Stomach (tissue), 9 donors: ENCODE data around the gene NT5C. TPM values are rescaled to one million over a fixed set of nuclear protein-coding genes. Genes with fewer than 3 reads are reported as not detected.

Experiments
- DNase-seq, 2 donors: peaks; one replicate each; pipeline versions ENCODE4 v3.0.0 to v3.0.0-alpha.2; 2013 to 2019
- H3K27ac ChIP-seq, 5 donors: fragments of 200-600 bp in 4 of 5; sonication (generic) in 4 of 5; one replicate each; pipeline ENCODE4 v1.5.1; 2013 to 2019; ENCODE audit warnings: mild to moderate bottlenecking in 1 of 5, moderate library complexity in 1 of 5
- H3K27me3 ChIP-seq, 3 donors: fragments of 200-600 bp; sonication (generic); one replicate each; pipeline ENCODE4 v1.5.1; 2017 to 2019; ENCODE audit warnings: mixed run types in 1 of 3
- H3K36me3 ChIP-seq, 4 donors: fragments of 200-600 bp; sonication (generic); 1 replicate in 3 of 4; 2 replicates in 1 of 4; pipeline ENCODE4 v1.5.1; 2016 to 2019
- H3K4me1 ChIP-seq, 4 donors: fragments of 200-600 bp; sonication (generic); one replicate each; pipeline ENCODE4 v1.5.1; 2016 to 2019
- H3K4me3 ChIP-seq, 4 donors: fragments of 200-600 bp; sonication (generic) in 3 of 4; one replicate each; pipeline ENCODE4 v1.5.1; 2016 to 2019; ENCODE audit warnings: mild to moderate bottlenecking in 1 of 4
- H3K9me3 ChIP-seq, 4 donors: fragments of 200-600 bp; sonication (generic); one replicate each; pipeline ENCODE4 v1.5.1; 2016 to 2019
- EP300 ChIP-seq: sonication (generic); formaldehyde crosslinking; IDR thresholded peaks from one replicate; pipeline ENCODE4 v1.6.1; 2017; ENCODE audit warnings: antibody characterized with exemption
- POLR2A ChIP-seq, 4 donors: fragments of 450-650 bp; IDR thresholded peaks; one replicate each; pipeline ENCODE4 v1.6.1; 2016; ENCODE audit warnings: antibody characterized with exemption in 4 of 4, control low read depth in 2 of 4, mild to moderate bottlenecking in 1 of 4, moderate library complexity in 1 of 4
- POLR2AphosphoS5 ChIP-seq, 3 donors: sonication (generic); formaldehyde crosslinking; IDR thresholded peaks; one replicate each; pipeline ENCODE4 v1.6.1; 2016; ENCODE audit warnings: antibody characterized with exemption in 3 of 3
- WGBS, 5 donors: extraction: QIAGEN DNeasy Blood & Tissue Kit in 3 of 5; methylation state at CpG; one replicate each; pipeline versions ENCODE4 v1.1.5 to v1.1.7; 2013 to 2018; 5-methylcytosine and 5-hydroxymethylcytosine counted together
- intact Hi-C: fragments of 100-400 bp; cut with DNase I; formaldehyde crosslinking; loops from one replicate; pipeline ENCODE4 v1.15.1; 2023; ENCODE audit warnings: low total_unique reads
- polyA plus RNA-seq, 3 donors: library from polyadenylated mRNA; stranded (reverse); fragments of 200-250 nt; gene quantifications; one replicate each; pipeline ENCODE4 v1.2.3, GENCODE V29; 2013
- total RNA-seq, 5 donors: library from RNA; depleted of rRNA; stranded (reverse); fragments of >200 nt; gene quantifications; one replicate each; pipeline versions ENCODE4 v1.1.0 to v1.2.3, GENCODE V29; 2014 to 2016
- TF ChIP-seq, protein P1 (sequence below), 7 experiments: fragments of 450-650 bp in 4 of 7; fragments of 200-600 bp in 3 of 7; sonication (generic) in 3 of 7; IDR thresholded peaks; one replicate each; pipeline ENCODE4 v1.5.1; 2016 to 2019; ENCODE audit warnings: antibody characterized with exemption in 7 of 7, control low read depth in 2 of 7, mild to moderate bottlenecking in 1 of 7
- donor health status: healthy with polysubstance abuse.
- donor health status: Bipolar disorder and iron deficiency.
- donor health status: healthy.

The NT5C gene
- total and polyA plus RNA-seq, 8 donors = 24.1 to 472 (median 119) TPM

- Histone ChIP-seq H3K36me3 (peaks cover 0 to 3% (median 0%) of the 10 kb centered on the region in 4 donors), H3K27me3 (no peaks in the 10 kb centered on the region), H3K9me3 (no peaks in the 10 kb centered on the region), H3K27ac (peak overlapping the region; percentile 84 to 91 (median 86)), H3K4me3 (peak overlapping the region; percentile 78 to 81 (median 80)), H3K4me1 (peaks cover 30 to 80% (median 52%) of the 10 kb centered on the region in 4 donors)
- peak; percentile 47 to 57 for DNase-seq
- intact Hi-C loops = loop anchor here (10.0 kb wide), 1 partner anchor 64 kb away; no protein-coding TSS in a partner anchor
- TF ChIP-seq POLR2A (IDR thresholded peaks at IDR 0.05) = no peak
- no peak for TF ChIP-seq EP300
- no peak for TF ChIP-seq POLR2AphosphoS5 (IDR thresholded peaks at IDR 0.05)
- TF ChIP-seq, protein P1, sequence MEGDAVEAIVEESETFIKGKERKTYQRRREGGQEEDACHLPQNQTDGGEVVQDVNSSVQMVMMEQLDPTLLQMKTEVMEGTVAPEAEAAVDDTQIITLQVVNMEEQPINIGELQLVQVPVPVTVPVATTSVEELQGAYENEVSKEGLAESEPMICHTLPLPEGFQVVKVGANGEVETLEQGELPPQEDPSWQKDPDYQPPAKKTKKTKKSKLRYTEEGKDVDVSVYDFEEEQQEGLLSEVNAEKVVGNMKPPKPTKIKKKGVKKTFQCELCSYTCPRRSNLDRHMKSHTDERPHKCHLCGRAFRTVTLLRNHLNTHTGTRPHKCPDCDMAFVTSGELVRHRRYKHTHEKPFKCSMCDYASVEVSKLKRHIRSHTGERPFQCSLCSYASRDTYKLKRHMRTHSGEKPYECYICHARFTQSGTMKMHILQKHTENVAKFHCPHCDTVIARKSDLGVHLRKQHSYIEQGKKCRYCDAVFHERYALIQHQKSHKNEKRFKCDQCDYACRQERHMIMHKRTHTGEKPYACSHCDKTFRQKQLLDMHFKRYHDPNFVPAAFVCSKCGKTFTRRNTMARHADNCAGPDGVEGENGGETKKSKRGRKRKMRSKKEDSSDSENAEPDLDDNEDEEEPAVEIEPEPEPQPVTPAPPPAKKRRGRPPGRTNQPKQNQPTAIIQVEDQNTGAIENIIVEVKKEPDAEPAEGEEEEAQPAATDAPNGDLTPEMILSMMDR (IDR thresholded peaks at IDR 0.05) = no peak
- 13 to 27% (median 15%) methylated on average over 27 to 40 of the region's 40 CpGs for WGBS, 5 donors
These were observed 21.2 kb downstream of the NT5C start for GRCh38 chr17:75110234-75110937.

GRCh38 chr17:75109407-75110233 lies 21.9 kb downstream of the NT5C start, which contains the start of gene ARMC7:
TSS of gene ARMC7 (plus strand) at chr17:75109969. CDS start at chr17:75110289, 320 bp downstream.
- Histone ChIP-seq H3K4me3 (peak within 1 kb of the TSS; percentile 78 to 81 (median 80)), H3K4me1 (peaks cover 24 to 80% (median 48%) of the 10 kb centered on the region in 4 donors), H3K27ac (peak within 1 kb of the TSS; percentile 84 to 91 (median 86)), H3K27me3 (no peaks in the 10 kb centered on the region), H3K9me3 (no peaks in the 10 kb centered on the region), H3K36me3 (peaks cover 0 to 8% (median 6%) of the 10 kb centered on the region in 4 donors)
- intact Hi-C loops = loop anchor here (10.0 kb wide), 1 partner anchor 65 kb away; no protein-coding TSS in a partner anchor
- 0 to 1% (median 0%) methylated on average over 31 to 68 of the region's 68 CpGs for WGBS, 5 donors
- TF ChIP-seq POLR2A (IDR thresholded peaks at IDR 0.05) (peak in 1 of 4 donors; percentile 61), EP300 (no peak), POLR2AphosphoS5 (IDR thresholded peaks at IDR 0.05) (peak in 2 of 3 donors; percentile 79 to 92)
- TF ChIP-seq, protein P1 (IDR thresholded peaks at IDR 0.05) = no peak
- peak; percentile 95 to 96 for DNase-seq

DNA sequence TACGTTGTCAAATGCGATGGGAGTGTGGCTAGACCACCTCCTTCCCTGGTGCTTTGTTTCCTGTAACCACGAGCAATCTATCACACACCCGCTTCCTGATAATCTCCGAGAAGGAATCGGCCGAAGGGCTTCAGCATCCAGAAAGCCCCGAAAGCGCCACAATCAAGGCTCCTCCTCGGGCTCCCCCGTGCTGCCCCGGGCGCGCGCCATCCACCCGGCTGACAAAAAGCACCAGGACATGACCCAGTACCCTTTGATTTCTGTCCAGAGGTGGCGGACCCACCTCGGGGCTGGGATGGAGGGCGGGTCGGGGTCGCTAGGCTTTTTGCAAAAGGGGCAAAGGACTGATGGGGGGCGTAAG lies 22.5 kb downstream of the NT5C start:
- Histone ChIP-seq H3K27me3 (no peaks in the 10 kb centered on the region), H3K4me1 (peaks cover 19 to 79% (median 44%) of the 10 kb centered on the region in 4 donors), H3K27ac (peak overlapping the region in 4 of 5 donors; percentile 9 to 91 (median 88)), H3K36me3 (peaks cover 0 to 13% (median 11%) of the 10 kb centered on the region in 4 donors), H3K9me3 (no peaks in the 10 kb centered on the region), H3K4me3 (peak overlapping the region; percentile 78 to 81 (median 80))
- DNase-seq = peak in 1 of 2 donors; percentile 51
- intact Hi-C loops = no loop called here
- TF ChIP-seq POLR2AphosphoS5 (IDR thresholded peaks at IDR 0.05) = no peak
- 3 to 10% (median 4%) methylated on average over 22 of the region's 22 CpGs for WGBS, 5 donors

DNA sequence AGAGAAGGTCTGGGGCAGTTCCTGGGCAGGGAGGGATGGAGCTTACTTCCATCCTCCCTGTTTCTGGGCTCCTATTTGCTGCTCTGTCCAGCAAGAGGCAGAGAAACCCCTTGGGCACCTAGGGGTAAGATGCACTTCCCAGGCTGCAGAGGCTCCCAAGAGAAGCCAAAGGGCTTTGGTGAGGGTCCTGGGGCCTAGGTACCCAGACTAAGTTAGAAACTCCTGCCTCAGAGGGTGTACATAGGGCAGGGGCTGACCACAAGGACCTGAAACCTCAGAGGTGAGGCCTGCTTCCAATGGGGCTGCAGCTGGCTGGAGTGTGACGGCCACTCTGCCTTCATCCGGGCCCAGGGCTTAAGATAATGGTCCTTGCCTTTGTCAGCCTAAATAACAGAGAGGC lies 23.3 kb downstream of the NT5C start:
- TF ChIP-seq POLR2AphosphoS5 (IDR thresholded peaks at IDR 0.05) = no peak
- TF ChIP-seq POLR2A (IDR thresholded peaks at IDR 0.05) = no peak
- TF ChIP-seq EP300 = no peak
- TF ChIP-seq, protein P1 (IDR thresholded peaks at IDR 0.05) = no peak
- WGBS, 5 donors = 64 to 76% (median 67%) methylated on average over 2 of the region's 2 CpGs
- H3K27ac ChIP-seq = no peak overlapping the region
- H3K4me3 ChIP-seq = no peak overlapping the region
- intact Hi-C loops = no loop called here
- H3K27me3 ChIP-seq = no peaks in the 10 kb centered on the region
- DNase-seq = no peak
- no peaks in the 10 kb centered on the region for H3K9me3 ChIP-seq
- peaks cover 16 to 71% (median 39%) of the 10 kb centered on the region in 4 donors for H3K4me1 ChIP-seq
- peaks cover 0 to 18% (median 12%) of the 10 kb centered on the region in 4 donors for H3K36me3 ChIP-seq
